Forelimb muscle (tissue), 1 donor: Measurements from ENCODE around the gene ENG. TPM values are rescaled to one million over a fixed set of nuclear protein-coding genes. Genes with fewer than 3 reads are reported as not detected.
"Not testable (repeated sequence)": the region's sequence is repeated elsewhere in the genome, so short reads cannot be mapped to it uniquely, and the experiment has no call there.

Experiments
- DNase-seq: peaks from one replicate; pipeline ENCODE4 v3.0.0-alpha.2; 2013; ENCODE audit warnings: low read depth
- polyA plus RNA-seq: library from polyadenylated mRNA; unstranded; fragments of 120-200 nt; gene quantifications from one replicate; pipeline ENCODE4 v1.2.1, GENCODE V29; 2013; ENCODE audit not compliant: insufficient read length

Gene ENG
- polyA plus RNA-seq, 1 donor: 43.4 TPM

- DNase-seq: no peak
Observed at GRCh38 chr9:127793093-127793708, 61.3 kb downstream of the ENG start.

- DNase-seq: no peak
Observed at GRCh38 chr9:127792417-127793031, 61.9 kb downstream of the ENG start.

- DNase-seq: no peak
Observed at GRCh38 chr9:127791085-127791484, 63.4 kb downstream of the ENG start.

- DNase-seq: no peak
Observed at GRCh38 chr9:127790094-127790855, 64.2 kb downstream of the ENG start.

- DNase-seq: no peak
Observed at GRCh38 chr9:127789179-127789578, 65.3 kb downstream of the ENG start.

GRCh38 chr9:127788337-127789011 lies 66.0 kb downstream of the ENG start:
- no peak for DNase-seq

- DNase-seq: no peak
Observed at GRCh38 chr9:127786773-127787104, 67.7 kb downstream of the ENG start.

GRCh38 chr9:127785933-127786772 lies 68.3 kb downstream of the ENG start, which contains the start of gene CDK9:
TSS of gene CDK9 (plus strand) at chr9:127786034. CDS start at chr9:127786149, 115 bp downstream.
- DNase-seq: no peak

- DNase-seq: no peak
Observed at GRCh38 chr9:127785023-127785932, 69.2 kb downstream of the ENG start.

GRCh38 chr9:127783111-127784008 lies 71.1 kb downstream of the ENG start:
- DNase-seq: no peak

- DNase-seq: no peak
Observed at GRCh38 chr9:127781806-127782205, 72.7 kb downstream of the ENG start.

GRCh38 chr9:127780909-127781308 lies 73.5 kb downstream of the ENG start:
- DNase-seq: not testable (repeated sequence)

- no peak for DNase-seq
Observed at GRCh38 chr9:127780126-127780885, 74.2 kb downstream of the ENG start.

- no peak for DNase-seq
Observed at GRCh38 chr9:127779136-127779981, 75.1 kb downstream of the ENG start.

- no peak for DNase-seq
Observed at GRCh38 chr9:127778280-127779135, 76.0 kb downstream of the ENG start, which contains the start of gene SH2D3C. TSS of gene SH2D3C (minus strand) at chr9:127778666. CDS start at chr9:127778627, 39 bp downstream.

GRCh38 chr9:127777368-127777980 lies 77.0 kb downstream of the ENG start:
- DNase-seq: no peak
